H1 (cell line): ENCODE measurements around the gene YIPF6. TPM values are rescaled to one million over a fixed set of nuclear protein-coding genes. Genes with fewer than 3 reads are reported as not detected.

ENCODE experiments used
- CBX8 ChIP-seq: fragments of 300-800, 300-1000 bp; sonication (generic); IDR thresholded peaks from 2 replicates; pipeline ENCODE4 v1.7.1; 2016; ENCODE audit warnings: low read depth, low read length, borderline replicate concordance
- CHD7 ChIP-seq: fragments of 300-600 bp; sonication (generic); IDR thresholded peaks from 2 replicates; pipeline ENCODE4 v1.7.1; 2012; ENCODE audit warnings: low read length, moderate library complexity, mild to moderate bottlenecking, inconsistent platforms; ENCODE audit not compliant: insufficient replicate concordance
- CTBP2 ChIP-seq: IDR thresholded peaks from 2 replicates; pipeline ENCODE4 v1.7.0; 2011; ENCODE audit warnings: borderline replicate concordance, mild to moderate bottlenecking, moderate library complexity, mixed read lengths, low read length; ENCODE audit not compliant: insufficient read depth, insufficient read length
- EZH2 ChIP-seq: fragments of 200-600 bp; sonication (generic); IDR thresholded peaks from 2 replicates; pipeline ENCODE4 v1.7.1; 2012; ENCODE audit warnings: low read depth, mild to moderate bottlenecking, moderate library complexity, low read length, inconsistent platforms; ENCODE audit not compliant: severe bottlenecking
- JUN ChIP-seq: IDR thresholded peaks from 2 replicates; pipeline ENCODE4 v1.6.1; 2011; ENCODE audit warnings: low read depth, mild to moderate bottlenecking, improper control_type of control experiment, low read length
- KDM4A ChIP-seq: IDR thresholded peaks from one replicate; pipeline ENCODE4 v1.7.1; 2012; ENCODE audit warnings: low read depth, mild to moderate bottlenecking, moderate library complexity, low read length, inconsistent platforms; ENCODE audit not compliant: severe bottlenecking
- POLR2AphosphoS5 ChIP-seq: IDR thresholded peaks from 2 replicates; pipeline ENCODE4 v1.6.1; 2011; ENCODE audit warnings: low read depth, low read length
- SIX5 ChIP-seq: IDR thresholded peaks from 2 replicates; pipeline ENCODE4 v1.6.1; 2011; ENCODE audit warnings: mild to moderate bottlenecking, low read depth, low read length
- TAF1 ChIP-seq: IDR thresholded peaks from 2 replicates; pipeline ENCODE4 v1.6.1; 2011; ENCODE audit warnings: mild to moderate bottlenecking, low read depth, low read length
- TEAD4 ChIP-seq: IDR thresholded peaks from 2 replicates; pipeline ENCODE4 v1.6.1; 2012; ENCODE audit warnings: low read depth, low read length, inconsistent platforms, mixed read lengths
- polyA plus RNA-seq, 7 experiments: library from polyadenylated mRNA; depleted of rRNA in 3 of 7; stranded (reverse) in 5 of 7; unstranded in 2 of 7; fragments of >200 nt in 5 of 7; fragments of 200-250 nt in 2 of 7; gene quantifications; 1 replicate in 5 of 7; 2 replicates in 1 of 7; 4 replicates in 1 of 7; pipeline versions ENCODE4 v1.2.1 to v1.2.3, GENCODE V29; 2011 to 2013; ENCODE audit warnings: missing spikeins in 2 of 7, mixed read lengths in 2 of 7
- total RNA-seq: library from RNA; stranded (reverse); fragmentation: NEBNext Ultra II Directional; extraction: Animal tissue kit (Norgen Biotek cat#: 25700); gene quantifications from 2 replicates; pipeline ENCODE4 v1.2.1, GENCODE V29; 2021

Gene YIPF6
- total and polyA plus RNA-seq, 2 of the 8 experiments (the other 6 are each of a cell fraction or from before 2014, with no cell fraction given): 16.9 to 34.1 TPM

GRCh38 chrX:68498508-68499379 is at the start of gene YIPF6 (continued):
- TF ChIP-seq CHD7: no peak
- TF ChIP-seq CBX8: no peak
- peak; percentile 30 for TF ChIP-seq KDM4A
- TF ChIP-seq TAF1: peak; percentile 93
- no peak for TF ChIP-seq SIX5
- no peak for TF ChIP-seq EZH2
- 0 out of 2 replicates have a peak, but pooled peaks have one; percentile 2 for TF ChIP-seq TEAD4
- TF ChIP-seq CTBP2: no peak
- TF ChIP-seq JUN: no peak
- TF ChIP-seq POLR2AphosphoS5: peak; percentile 88
